ENCODE measurements around the gene GTF2A1L.

DNA sequence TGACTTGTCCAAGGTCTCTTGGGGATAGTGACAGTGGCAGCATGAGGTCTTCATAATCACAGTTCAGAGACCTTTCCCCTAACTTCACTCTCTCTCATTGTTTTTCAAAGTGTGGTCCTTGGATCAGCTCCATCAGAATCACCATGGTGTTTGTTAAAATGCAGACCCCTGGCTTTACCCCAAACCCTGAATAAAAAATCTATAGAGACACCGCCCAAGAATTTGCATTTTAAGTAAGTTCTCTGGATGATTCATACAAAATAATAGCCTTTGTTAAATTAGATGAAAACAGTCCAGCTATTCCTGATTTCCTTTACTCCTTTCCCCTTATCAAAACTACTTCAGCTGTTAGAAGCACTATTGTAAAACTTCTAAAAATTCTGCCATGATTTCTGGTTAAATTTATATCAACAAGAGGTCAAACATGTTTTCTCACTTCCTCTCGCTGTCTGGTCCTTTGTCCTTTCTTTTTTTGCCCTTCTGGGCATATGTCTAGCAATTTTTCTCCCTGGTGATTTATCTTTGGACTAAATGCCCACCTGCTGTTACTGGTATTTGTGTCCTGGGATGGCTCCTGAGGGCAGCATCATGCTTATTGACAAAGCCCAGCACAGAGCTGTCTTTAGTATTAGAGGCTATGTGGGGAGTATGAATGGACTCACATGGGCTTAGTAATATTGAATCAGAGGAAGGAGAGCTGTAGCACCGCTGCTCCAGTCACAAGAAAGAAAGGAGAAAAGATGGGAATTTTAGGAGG lies 74.5 kb downstream of the GTF2A1L start:
- TF ChIP-seq EZH2 (IDR thresholded peaks at IDR 0.05; ENCODE audit: low read depth): no peak
- TF ChIP-seq CTCF (conservative IDR thresholded peaks at IDR 0.05): no peak
